ENCODE results near the gene SYTL4.

DNA sequence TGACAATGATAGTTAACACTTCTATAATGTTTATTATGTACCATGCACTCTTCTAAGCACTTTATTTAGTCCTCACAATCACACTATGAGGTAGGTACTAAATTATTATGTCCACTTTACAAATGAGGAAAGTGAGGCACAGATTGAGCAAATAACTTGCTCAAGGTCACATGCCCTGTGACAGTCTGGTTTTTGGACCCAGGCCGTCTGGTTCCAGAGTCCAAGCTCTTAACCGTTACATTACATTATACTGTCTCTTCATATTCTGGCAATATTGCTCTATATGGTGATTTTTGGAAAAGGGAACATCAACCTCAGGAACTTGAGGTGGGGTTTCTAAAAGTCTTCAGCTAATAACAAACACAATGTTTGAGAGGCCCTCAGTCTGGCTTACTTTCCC lies 12.8 kb downstream of the SYTL4 start:
- TF ChIP-seq CTCF (IDR thresholded peaks at IDR 0.05; ENCODE audit: low read depth, low read length, poor library complexity, severe bottlenecking) (no peak), EZH2phosphoT487 (IDR thresholded peaks at IDR 0.05; ENCODE audit: borderline replicate concordance, low read length) (no peak)
